ENCODE measurements around the gene ZMIZ1.

Gene ZMIZ1

DNA sequence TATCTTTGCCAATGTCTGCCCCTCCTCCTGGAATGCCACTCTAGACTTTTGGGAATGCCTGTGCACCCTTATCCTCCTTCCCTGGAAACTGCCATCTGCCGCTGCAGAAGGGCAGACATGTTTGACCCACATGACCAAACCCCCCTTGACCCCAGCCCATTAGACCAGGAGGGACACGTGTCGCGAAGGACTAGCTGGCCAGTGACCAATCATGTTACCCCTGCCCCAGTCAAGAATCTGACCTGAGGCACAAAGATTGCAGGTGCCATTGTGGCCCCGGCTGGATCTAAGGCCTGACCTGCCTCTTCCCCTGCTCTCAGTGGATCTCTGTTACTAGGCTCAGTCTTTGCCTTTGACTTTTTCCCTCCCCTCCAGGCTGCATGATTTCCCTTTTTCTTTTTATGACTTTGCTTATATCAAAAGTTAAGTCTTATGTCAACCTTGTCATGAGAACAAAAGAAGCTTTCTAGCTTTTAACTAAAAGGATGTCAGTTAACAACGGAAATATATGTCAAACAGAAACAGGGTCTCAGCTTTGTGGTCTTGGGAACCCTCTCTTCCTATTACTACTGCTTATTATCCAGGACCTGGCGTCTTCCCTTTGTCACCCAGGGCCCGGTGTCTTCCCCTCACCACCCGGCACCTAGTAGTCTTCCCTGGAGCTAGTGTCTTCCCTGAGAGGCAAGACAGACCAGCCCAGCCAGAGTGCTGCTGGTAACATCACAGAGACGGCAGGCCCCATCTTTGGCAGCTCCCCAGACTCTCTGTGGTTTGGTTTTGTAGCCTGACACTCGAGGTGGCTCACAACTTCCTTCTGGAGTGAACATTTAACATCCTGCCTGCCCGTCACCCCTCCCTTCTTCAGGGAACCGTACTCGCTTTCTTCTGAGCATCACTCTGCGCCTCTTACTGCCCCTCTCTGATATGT, 254.1 kb downstream of the ZMIZ1 start:
- peaks cover 26% of the 10 kb centered on the region for H3K27me3 ChIP-seq (ENCODE audit: insufficient read depth, insufficient read length)
- no peaks in the 10 kb centered on the region for H3K9me3 ChIP-seq (ENCODE audit: insufficient read depth, low read length)
- no peak overlapping the region for H3K4me3 ChIP-seq (ENCODE audit: insufficient read length, low read depth)
- no peak overlapping the region for H3K9ac ChIP-seq (ENCODE audit: insufficient read length, low read depth)
- peaks cover 3% of the 10 kb centered on the region for H3K4me1 ChIP-seq (ENCODE audit: insufficient read depth, insufficient read length)
- no peaks in the 10 kb centered on the region for H3K36me3 ChIP-seq (ENCODE audit: insufficient read depth, insufficient read length, low read length)
- TF ChIP-seq ZNF274 (IDR thresholded peaks at IDR 0.05; ENCODE audit: low read depth, low read length), result no peak
- TF ChIP-seq YY1 (IDR thresholded peaks at IDR 0.05; ENCODE audit: insufficient read depth, insufficient read length), result no peak
- TF ChIP-seq SUZ12 (IDR thresholded peaks at IDR 0.05; ENCODE audit: extremely low read depth, insufficient read depth, insufficient read length), result no peak
- no peak for DNase-seq (ENCODE audit: low read depth, low spot score)

DNA sequence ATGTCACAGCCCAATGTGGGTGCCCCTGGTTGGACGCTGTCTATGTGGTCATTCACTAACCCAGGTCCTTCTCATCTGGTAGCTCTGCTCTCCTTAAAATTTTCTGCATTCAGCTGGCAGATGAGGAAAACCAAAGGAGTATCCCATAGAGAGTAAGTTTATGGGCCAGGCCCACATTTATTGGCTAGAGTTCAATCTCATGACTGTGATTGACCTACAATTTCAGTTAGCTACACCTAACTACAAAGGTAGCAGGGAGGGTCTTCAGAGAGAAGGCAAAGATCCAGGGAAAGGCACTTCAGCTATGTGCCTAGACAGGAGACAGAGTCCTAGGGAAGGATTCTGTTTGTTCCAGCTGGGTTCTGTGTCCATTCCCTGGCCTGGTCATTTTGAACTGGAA, 254.8 kb downstream of the ZMIZ1 start:
- no peaks in the 10 kb centered on the region for H3K36me3 ChIP-seq (ENCODE audit: insufficient read depth, insufficient read length, low read length)
- H3K4me3 ChIP-seq (ENCODE audit: insufficient read length, low read depth), result no peak overlapping the region
- peaks cover 26% of the 10 kb centered on the region for H3K27me3 ChIP-seq (ENCODE audit: insufficient read depth, insufficient read length)
- DNase-seq (ENCODE audit: low read depth, low spot score), result no peak
- H3K4me1 ChIP-seq (ENCODE audit: insufficient read depth, insufficient read length), result no peaks in the 10 kb centered on the region
- no peak overlapping the region for H3K9ac ChIP-seq (ENCODE audit: insufficient read length, low read depth)
- TF ChIP-seq YY1 (IDR thresholded peaks at IDR 0.05; ENCODE audit: insufficient read depth, insufficient read length) (no peak), ZNF274 (IDR thresholded peaks at IDR 0.05; ENCODE audit: low read depth, low read length) (no peak), SUZ12 (IDR thresholded peaks at IDR 0.05; ENCODE audit: extremely low read depth, insufficient read depth, insufficient read length) (no peak)
- H3K9me3 ChIP-seq (ENCODE audit: insufficient read depth, low read length), result no peaks in the 10 kb centered on the region

DNA sequence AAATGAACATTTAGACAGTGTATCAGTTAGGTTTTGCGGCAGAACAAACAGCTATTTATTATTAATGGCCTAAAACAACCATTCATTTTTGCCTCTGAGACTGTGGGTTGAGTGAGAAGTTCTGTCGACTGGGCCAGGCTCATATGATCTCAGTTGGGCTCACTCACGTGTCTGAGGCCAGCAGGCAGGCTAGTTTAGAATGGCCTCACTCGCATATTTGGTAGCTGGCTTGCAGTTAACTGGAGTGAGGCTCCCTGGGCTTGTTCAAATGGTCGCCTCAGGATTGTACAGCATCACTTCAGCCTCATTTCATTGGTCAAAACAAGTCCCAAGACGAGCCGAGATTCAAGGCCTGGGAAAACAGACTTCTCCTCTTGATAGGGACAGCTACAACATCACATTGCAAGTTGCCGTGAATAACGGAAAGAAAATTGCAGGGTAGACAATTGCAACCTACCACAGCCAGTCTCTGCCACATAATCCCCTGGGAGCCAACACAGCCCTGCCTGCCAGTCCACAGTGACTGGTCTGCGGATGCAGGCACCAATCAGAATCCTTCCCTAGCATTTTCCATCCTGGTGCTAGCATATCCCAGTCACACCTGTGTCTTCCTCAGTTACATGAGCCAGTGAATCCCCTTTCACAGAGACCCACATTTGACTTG, 255.4 kb downstream of the ZMIZ1 start:
- no peak for DNase-seq (ENCODE audit: low read depth, low spot score)
- Histone ChIP-seq H3K36me3 (ENCODE audit: insufficient read depth, insufficient read length, low read length) (no peaks in the 10 kb centered on the region), H3K9ac (ENCODE audit: insufficient read length, low read depth) (no peak overlapping the region), H3K27me3 (ENCODE audit: insufficient read depth, insufficient read length) (peaks cover 26% of the 10 kb centered on the region), H3K9me3 (ENCODE audit: insufficient read depth, low read length) (no peaks in the 10 kb centered on the region), H3K4me1 (ENCODE audit: insufficient read depth, insufficient read length) (no peaks in the 10 kb centered on the region), H3K4me3 (ENCODE audit: insufficient read length, low read depth) (no peak overlapping the region)
- TF ChIP-seq ZNF274 (IDR thresholded peaks at IDR 0.05; ENCODE audit: low read depth, low read length) (no peak), SUZ12 (IDR thresholded peaks at IDR 0.05; ENCODE audit: extremely low read depth, insufficient read depth, insufficient read length) (no peak), YY1 (IDR thresholded peaks at IDR 0.05; ENCODE audit: insufficient read depth, insufficient read length) (no peak)

DNA sequence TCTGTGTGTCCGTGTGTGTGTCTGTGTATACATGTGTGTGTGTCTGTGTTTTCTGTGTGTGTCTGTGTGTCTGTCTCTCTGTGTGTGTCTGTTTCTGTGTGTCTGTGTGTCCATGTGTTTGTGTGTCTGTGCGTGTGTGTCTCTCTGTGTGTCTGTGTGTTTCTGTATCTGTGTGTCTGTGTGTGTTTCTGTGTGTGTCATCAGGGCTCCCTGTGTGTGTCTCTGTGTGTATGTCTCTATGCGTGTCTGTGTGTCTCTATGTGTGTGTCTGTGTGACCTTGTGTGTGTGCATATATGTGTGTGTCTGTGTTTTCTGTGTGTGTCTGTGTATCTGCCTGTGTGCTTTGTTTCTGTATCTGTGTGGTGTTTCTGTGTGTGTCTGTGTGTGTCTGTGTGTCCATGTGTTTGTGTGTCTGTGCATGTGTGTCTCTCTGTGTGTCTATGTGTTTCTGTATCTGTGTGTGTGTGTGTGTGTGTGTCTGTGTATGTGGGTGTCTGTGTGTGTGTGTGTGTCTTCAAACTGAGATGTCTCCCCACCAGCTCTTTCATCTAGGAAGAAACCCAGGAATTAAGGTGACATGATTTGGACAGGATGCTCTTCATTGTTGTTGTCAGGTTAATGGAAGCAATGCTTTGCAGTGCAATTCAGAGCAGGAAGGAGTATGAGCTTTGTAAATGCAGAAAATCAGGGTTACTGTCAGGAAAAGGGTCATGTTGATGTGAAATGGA, 257.8 kb downstream of the ZMIZ1 start:
- DNase-seq (ENCODE audit: low read depth, low spot score), result no peak
- Histone ChIP-seq H3K9ac (ENCODE audit: insufficient read length, low read depth) (no peak overlapping the region), H3K36me3 (ENCODE audit: insufficient read depth, insufficient read length, low read length) (no peaks in the 10 kb centered on the region), H3K9me3 (ENCODE audit: insufficient read depth, low read length) (no peaks in the 10 kb centered on the region), H3K4me1 (ENCODE audit: insufficient read depth, insufficient read length) (no peaks in the 10 kb centered on the region), H3K27me3 (ENCODE audit: insufficient read depth, insufficient read length) (peaks cover 31% of the 10 kb centered on the region), H3K4me3 (ENCODE audit: insufficient read length, low read depth) (no peak overlapping the region)
- TF ChIP-seq SUZ12 (IDR thresholded peaks at IDR 0.05; ENCODE audit: extremely low read depth, insufficient read depth, insufficient read length) (no peak), ZNF274 (IDR thresholded peaks at IDR 0.05; ENCODE audit: low read depth, low read length) (no peak), YY1 (IDR thresholded peaks at IDR 0.05; ENCODE audit: insufficient read depth, insufficient read length) (no peak)

DNA sequence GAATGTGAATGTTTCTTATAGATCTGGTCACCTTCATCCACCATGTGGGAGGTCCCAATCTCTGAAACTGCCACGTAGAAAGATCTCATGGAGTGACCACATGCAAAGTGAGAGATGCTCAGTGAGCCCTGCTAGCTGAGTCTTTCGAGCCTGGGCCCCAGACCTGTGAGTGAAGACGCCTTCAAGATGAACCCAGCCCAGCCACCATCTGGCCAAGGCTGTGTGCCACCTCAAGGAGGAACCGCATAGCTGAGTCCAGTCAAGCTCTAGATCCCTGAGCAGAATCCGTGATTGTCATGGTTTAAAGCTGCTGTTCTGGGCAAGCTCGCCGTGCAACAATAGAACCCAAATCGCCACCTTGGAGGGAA, 258.3 kb downstream of the ZMIZ1 start:
- no peak for TF ChIP-seq ZNF274 (IDR thresholded peaks at IDR 0.05; ENCODE audit: low read depth, low read length)
- no peak for TF ChIP-seq SUZ12 (IDR thresholded peaks at IDR 0.05; ENCODE audit: extremely low read depth, insufficient read depth, insufficient read length)
- TF ChIP-seq YY1 (IDR thresholded peaks at IDR 0.05; ENCODE audit: insufficient read depth, insufficient read length), result no peak
- no peak for DNase-seq (ENCODE audit: low read depth, low spot score)
- no peaks in the 10 kb centered on the region for H3K9me3 ChIP-seq (ENCODE audit: insufficient read depth, low read length)
- H3K27me3 ChIP-seq (ENCODE audit: insufficient read depth, insufficient read length), result peaks cover 28% of the 10 kb centered on the region
- no peaks in the 10 kb centered on the region for H3K36me3 ChIP-seq (ENCODE audit: insufficient read depth, insufficient read length, low read length)
- no peak overlapping the region for H3K4me3 ChIP-seq (ENCODE audit: insufficient read length, low read depth)
- H3K9ac ChIP-seq (ENCODE audit: insufficient read length, low read depth), result no peak overlapping the region
- no peaks in the 10 kb centered on the region for H3K4me1 ChIP-seq (ENCODE audit: insufficient read depth, insufficient read length)

DNA sequence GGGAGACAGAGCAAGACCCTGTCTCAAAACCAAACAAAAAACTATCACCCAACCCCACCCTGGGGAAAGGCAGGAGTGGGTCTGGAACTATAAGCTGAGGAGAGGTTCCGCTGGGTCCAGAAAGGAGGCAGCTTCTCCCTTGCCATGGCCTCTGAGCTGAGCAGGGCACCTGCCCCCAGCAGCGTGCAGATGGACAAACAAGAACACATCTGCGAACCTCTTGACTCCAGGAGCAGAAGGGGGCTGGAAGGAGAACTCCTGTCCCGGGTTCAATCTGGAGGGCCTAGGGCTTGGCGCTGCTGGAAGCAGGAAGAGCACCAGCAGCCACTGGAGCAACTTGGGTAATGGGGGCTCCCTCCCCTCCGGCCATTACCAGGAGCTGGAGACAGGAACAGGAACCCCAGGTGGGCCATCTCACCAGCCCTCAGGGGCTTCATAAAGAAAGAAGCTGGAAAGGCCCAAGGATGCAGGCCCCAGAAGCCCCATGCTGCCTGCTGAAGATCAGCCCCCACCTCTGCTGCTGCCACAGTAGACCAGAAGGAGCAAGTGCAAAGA, 259.5 kb downstream of the ZMIZ1 start:
- DNase-seq (ENCODE audit: low read depth, low spot score), result no peak
- H3K4me1 ChIP-seq (ENCODE audit: insufficient read depth, insufficient read length), result no peaks in the 10 kb centered on the region

More for the DNA sequence above, 259.5 kb downstream of the ZMIZ1 start:
- no peak overlapping the region for H3K9ac ChIP-seq (ENCODE audit: insufficient read length, low read depth)
- H3K9me3 ChIP-seq (ENCODE audit: insufficient read depth, low read length), result no peaks in the 10 kb centered on the region
- no peaks in the 10 kb centered on the region for H3K36me3 ChIP-seq (ENCODE audit: insufficient read depth, insufficient read length, low read length)
- peaks cover 28% of the 10 kb centered on the region for H3K27me3 ChIP-seq (ENCODE audit: insufficient read depth, insufficient read length)
- TF ChIP-seq ZNF274 (IDR thresholded peaks at IDR 0.05; ENCODE audit: low read depth, low read length) (no peak), YY1 (IDR thresholded peaks at IDR 0.05; ENCODE audit: insufficient read depth, insufficient read length) (no peak), SUZ12 (IDR thresholded peaks at IDR 0.05; ENCODE audit: extremely low read depth, insufficient read depth, insufficient read length) (no peak)
- no peak overlapping the region for H3K4me3 ChIP-seq (ENCODE audit: insufficient read length, low read depth)

All from NT2/D1 (cell line).